GM18951 (cell line): ENCODE measurements around the gene NR1H3.
"Not testable (repeated sequence)": the region's sequence is repeated elsewhere in the genome, so short reads cannot be mapped to it uniquely, and the experiment has no call there.

Experiments used
- POLR2A ChIP-seq: IDR thresholded peaks from 4 replicates; pipeline ENCODE4 v1.6.1; 2011; ENCODE audit warnings: mild to moderate bottlenecking; ENCODE audit not compliant: insufficient read length, insufficient read depth; ENCODE audit errors: extremely low read depth
- in situ Hi-C: fragments of 300-500 bp; cut with MboI; formaldehyde crosslinking; loops from one replicate; pipeline ENCODE4 v1.12.0; 2022; ENCODE audit warnings: low sequenced_read_pairs, mixed read lengths, inconsistent platforms; ENCODE audit not compliant: unreplicated experiment

NR1H3 gene

GRCh38 chr11:47314992-47315391 is 57.2 kb downstream of the NR1H3 start:
- in situ Hi-C loops: no loop called here
- TF ChIP-seq POLR2A: no peak

- in situ Hi-C loops: not testable (repeated sequence)
Measured at GRCh38 chr11:47316501-47316900, 58.7 kb downstream of the NR1H3 start.

GRCh38 chr11:47317064-47317828 is 59.5 kb downstream of the NR1H3 start:
- in situ Hi-C loops: no loop called here
- no peak for TF ChIP-seq POLR2A

- in situ Hi-C loops: no loop called here
- no peak for TF ChIP-seq POLR2A
Measured at GRCh38 chr11:47318166-47318565, 60.4 kb downstream of the NR1H3 start.
